ENCODE data around the gene FRK. TPM values are rescaled to one million over a fixed set of nuclear protein-coding genes. Genes with fewer than 3 reads are reported as not detected.

The FRK gene
- total and polyA plus RNA-seq, 7 donors = 0.16 to 6.5 (median 0.71) TPM

DNA sequence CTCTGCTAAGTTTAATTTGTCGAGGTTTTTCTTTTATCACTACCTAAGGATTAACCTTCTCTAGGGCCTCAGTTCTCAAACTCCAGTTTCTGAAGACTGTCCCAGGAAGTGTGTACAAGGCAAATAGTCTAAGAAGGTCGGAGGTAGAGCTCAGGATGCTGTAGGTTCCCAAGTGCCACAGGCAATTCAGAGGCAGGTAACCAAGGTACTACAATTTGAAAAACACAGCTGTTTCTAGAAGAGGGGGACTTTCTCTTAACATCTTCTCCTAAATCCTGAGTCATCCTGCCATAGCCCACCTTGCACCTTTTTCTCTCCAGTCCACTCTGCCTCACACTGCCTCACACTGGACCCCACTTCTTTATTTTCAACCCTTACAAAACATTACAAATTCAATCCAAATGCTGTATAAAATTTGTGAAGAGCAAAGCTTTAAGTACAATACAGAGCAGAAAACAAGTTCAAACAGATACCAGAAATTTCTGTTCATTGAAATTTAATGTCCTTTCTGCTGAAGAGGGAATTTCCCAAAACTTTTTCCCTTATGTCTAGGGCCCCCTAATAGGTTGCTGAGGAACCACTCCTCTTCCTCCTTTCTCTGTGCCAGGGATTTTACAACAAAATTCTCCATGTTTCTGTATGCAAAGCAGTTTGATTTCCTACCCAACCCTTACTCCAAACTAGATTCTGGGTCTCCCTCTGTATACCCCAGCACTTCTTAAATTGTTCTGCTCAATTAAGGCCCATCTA lies 43.0 kb downstream of the FRK start:
- no peak overlapping the region for H3K4me3 ChIP-seq
- WGBS, 2 donors = 10 to 63% methylated on average over 2 of the region's 2 CpGs
- no peak overlapping the region for H3K27ac ChIP-seq
- DNase-seq = no peak
- H3K27me3 ChIP-seq = no peaks in the 10 kb centered on the region
- no peaks in the 10 kb centered on the region for H3K9me3 ChIP-seq
- no peaks in the 10 kb centered on the region for H3K36me3 ChIP-seq
- TF ChIP-seq EP300 (IDR thresholded peaks at IDR 0.05) = no peak
- intact Hi-C loops (cut with DNase I) = no loop called here
- no peaks in the 10 kb centered on the region for H3K4me1 ChIP-seq

GRCh38 chr6:116016846-116017545 lies 43.7 kb downstream of the FRK start:
- no peak overlapping the region for H3K27ac ChIP-seq
- H3K9me3 ChIP-seq = no peaks in the 10 kb centered on the region
- no peaks in the 10 kb centered on the region for H3K36me3 ChIP-seq
- whole genome bisulfite sequencing, 2 donors = 15 to 32% methylated on average over 4 of the region's 4 CpGs
- H3K4me3 ChIP-seq = no peak overlapping the region
- TF ChIP-seq POLR2A (IDR thresholded peaks at IDR 0.05) (no peak), POLR2AphosphoS5 (IDR thresholded peaks at IDR 0.05) (no peak)
- DNase-seq = no peak
- H3K4me1 ChIP-seq = peaks cover 0 to 3% (median 0%) of the 10 kb centered on the region in 4 donors
- intact Hi-C loops (cut with DNase I) = no loop called here
- H3K27me3 ChIP-seq = no peaks in the 10 kb centered on the region

GRCh38 chr6:116015983-116016382 lies 44.7 kb downstream of the FRK start:
- Histone ChIP-seq H3K27me3 (no peaks in the 10 kb centered on the region), H3K9me3 (no peaks in the 10 kb centered on the region), H3K4me3 (no peak overlapping the region), H3K36me3 (no peaks in the 10 kb centered on the region), H3K4me1 (peaks cover 0 to 3% (median 0%) of the 10 kb centered on the region in 4 donors), H3K27ac (no peak overlapping the region)
- no peak for DNase-seq
- TF ChIP-seq POLR2AphosphoS5 (IDR thresholded peaks at IDR 0.05) = no peak
- no peak for TF ChIP-seq POLR2A (IDR thresholded peaks at IDR 0.05)
- TF ChIP-seq, protein P1, sequence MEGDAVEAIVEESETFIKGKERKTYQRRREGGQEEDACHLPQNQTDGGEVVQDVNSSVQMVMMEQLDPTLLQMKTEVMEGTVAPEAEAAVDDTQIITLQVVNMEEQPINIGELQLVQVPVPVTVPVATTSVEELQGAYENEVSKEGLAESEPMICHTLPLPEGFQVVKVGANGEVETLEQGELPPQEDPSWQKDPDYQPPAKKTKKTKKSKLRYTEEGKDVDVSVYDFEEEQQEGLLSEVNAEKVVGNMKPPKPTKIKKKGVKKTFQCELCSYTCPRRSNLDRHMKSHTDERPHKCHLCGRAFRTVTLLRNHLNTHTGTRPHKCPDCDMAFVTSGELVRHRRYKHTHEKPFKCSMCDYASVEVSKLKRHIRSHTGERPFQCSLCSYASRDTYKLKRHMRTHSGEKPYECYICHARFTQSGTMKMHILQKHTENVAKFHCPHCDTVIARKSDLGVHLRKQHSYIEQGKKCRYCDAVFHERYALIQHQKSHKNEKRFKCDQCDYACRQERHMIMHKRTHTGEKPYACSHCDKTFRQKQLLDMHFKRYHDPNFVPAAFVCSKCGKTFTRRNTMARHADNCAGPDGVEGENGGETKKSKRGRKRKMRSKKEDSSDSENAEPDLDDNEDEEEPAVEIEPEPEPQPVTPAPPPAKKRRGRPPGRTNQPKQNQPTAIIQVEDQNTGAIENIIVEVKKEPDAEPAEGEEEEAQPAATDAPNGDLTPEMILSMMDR (IDR thresholded peaks at IDR 0.05) = no peak
- no peak for TF ChIP-seq EP300 (IDR thresholded peaks at IDR 0.05)
- intact Hi-C loops (cut with DNase I) = no loop called here

- Histone ChIP-seq H3K27ac (no peak overlapping the region), H3K4me3 (no peak overlapping the region), H3K36me3 (no peaks in the 10 kb centered on the region), H3K4me1 (peaks cover 0 to 3% (median 0%) of the 10 kb centered on the region in 4 donors), H3K9me3 (no peaks in the 10 kb centered on the region), H3K27me3 (no peaks in the 10 kb centered on the region)
- no peak for DNase-seq
- intact Hi-C loops (cut with DNase I) = no loop called here
- TF ChIP-seq, protein P1 (IDR thresholded peaks at IDR 0.05) = no peak
- no peak for TF ChIP-seq POLR2A (IDR thresholded peaks at IDR 0.05)
- no peak for TF ChIP-seq EP300 (IDR thresholded peaks at IDR 0.05)
- no peak for TF ChIP-seq POLR2AphosphoS5 (IDR thresholded peaks at IDR 0.05)
These were observed 45.1 kb downstream of the FRK start for GRCh38 chr6:116015561-116015960.

DNA sequence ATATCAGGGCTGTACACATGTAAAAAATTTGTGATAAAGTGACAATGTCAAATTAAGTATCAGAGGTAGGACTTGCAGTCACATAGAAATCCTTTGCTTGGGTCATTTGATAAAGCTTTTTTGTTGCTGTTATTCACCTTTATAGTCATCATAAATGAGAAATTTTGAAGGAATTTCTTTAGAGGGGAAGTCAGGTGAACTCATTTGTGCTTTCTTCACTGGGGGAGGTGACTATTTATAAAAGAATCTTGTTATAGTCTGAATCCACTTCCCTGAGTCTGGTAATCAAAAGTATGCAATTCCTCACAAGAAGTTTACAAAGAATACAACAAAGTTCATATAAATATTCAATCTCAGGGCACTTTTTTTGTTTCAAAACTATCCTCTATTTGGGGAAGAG lies 47.7 kb downstream of the FRK start:
- peaks cover 0 to 15% (median 6%) of the 10 kb centered on the region in 4 donors for H3K4me1 ChIP-seq
- intact Hi-C loops (cut with DNase I) = no loop called here
- H3K4me3 ChIP-seq = no peak overlapping the region
- no peaks in the 10 kb centered on the region for H3K27me3 ChIP-seq
- TF ChIP-seq, protein P1 (IDR thresholded peaks at IDR 0.05) = no peak
- TF ChIP-seq EP300 (IDR thresholded peaks at IDR 0.05) (no peak), POLR2AphosphoS5 (IDR thresholded peaks at IDR 0.05) (no peak), POLR2A (IDR thresholded peaks at IDR 0.05) (no peak)
- no peaks in the 10 kb centered on the region for H3K9me3 ChIP-seq
- DNase-seq = no peak
- H3K36me3 ChIP-seq = no peaks in the 10 kb centered on the region
- no peak overlapping the region for H3K27ac ChIP-seq

Data from sigmoid colon (tissue), 7 donors.